ENCODE measurements around the gene ART1. TPM values are rescaled to one million over a fixed set of nuclear protein-coding genes. Genes with fewer than 3 reads are reported as not detected.

ART1 gene
- total and polyA plus RNA-seq, 3 donors from 2014 or later = 0.79 TPM; not detected in 1

- Histone ChIP-seq H3K4me3 (no peak overlapping the region), H3K9me3 (no peaks in the 10 kb centered on the region), H3K27me3 (no peaks in the 10 kb centered on the region), H3K4me1 (no peaks in the 10 kb centered on the region), H3K27ac (no peak overlapping the region), H3K36me3 (ENCODE audit: low read depth, missing control alignments) (no peaks in the 10 kb centered on the region)
- TF ChIP-seq CTCF (IDR thresholded peaks at IDR 0.05) = no peak
- no peak for TF ChIP-seq POLR2A (IDR thresholded peaks at IDR 0.05)
- WGBS, 2 donors = 87 to 97% methylated on average over 5 of the region's 5 CpGs
- intact Hi-C loops (cut with DNase I; ENCODE audit: low total_unique reads) = no loop called here
- no peak for DNase-seq
Measured at GRCh38 chr11:3669742-3670183, 24.8 kb downstream of the ART1 start.

- no peak within 1 kb of the TSS for H3K27ac ChIP-seq
- H3K27me3 ChIP-seq = no peaks in the 10 kb centered on the region
- H3K36me3 ChIP-seq (ENCODE audit: low read depth, missing control alignments) = no peaks in the 10 kb centered on the region
- H3K4me3 ChIP-seq = no peak within 1 kb of the TSS
- intact Hi-C loops (cut with DNase I; ENCODE audit: low total_unique reads) = no loop called here
- 65 to 72% methylated on average over 9 of the region's 9 CpGs for WGBS, 2 donors
- DNase-seq = no peak
- no peak for TF ChIP-seq CTCF (IDR thresholded peaks at IDR 0.05)
- no peak for TF ChIP-seq POLR2A (IDR thresholded peaks at IDR 0.05)
- no peaks in the 10 kb centered on the region for H3K4me1 ChIP-seq
- H3K9me3 ChIP-seq = no peaks in the 10 kb centered on the region
Measured at GRCh38 chr11:3671334-3672254, 26.7 kb downstream of the ART1 start, which contains the start of gene CHRNA10. Gene CHRNA10 (minus strand): TSS chr11:3671384. CDS start chr11:3671312, 72 bp downstream.

- Histone ChIP-seq H3K27me3 (no peaks in the 10 kb centered on the region), H3K36me3 (ENCODE audit: low read depth, missing control alignments) (no peaks in the 10 kb centered on the region), H3K27ac (no peak overlapping the region), H3K4me1 (no peaks in the 10 kb centered on the region), H3K9me3 (no peaks in the 10 kb centered on the region), H3K4me3 (no peak overlapping the region)
- no peak for DNase-seq
- intact Hi-C loops (cut with DNase I; ENCODE audit: low total_unique reads) = no loop called here
- TF ChIP-seq POLR2A (IDR thresholded peaks at IDR 0.05) (no peak), CTCF (IDR thresholded peaks at IDR 0.05) (no peak)
- WGBS, 2 donors = 89 to 100% methylated on average over 1 of the region's 1 CpG
Measured at GRCh38 chr11:3674189-3674588, 29.3 kb downstream of the ART1 start.

- no peak for DNase-seq
- Histone ChIP-seq H3K4me1 (no peaks in the 10 kb centered on the region), H3K9me3 (no peaks in the 10 kb centered on the region), H3K4me3 (no peak overlapping the region), H3K27ac (no peak overlapping the region), H3K27me3 (no peaks in the 10 kb centered on the region), H3K36me3 (ENCODE audit: low read depth, missing control alignments) (no peaks in the 10 kb centered on the region)
- TF ChIP-seq POLR2A (IDR thresholded peaks at IDR 0.05) (no peak), CTCF (IDR thresholded peaks at IDR 0.05) (no peak)
- intact Hi-C loops (cut with DNase I; ENCODE audit: low total_unique reads) = no loop called here
- 94 to 97% methylated on average over 11 of the region's 11 CpGs for WGBS, 2 donors
Measured at GRCh38 chr11:3675971-3676370, 31.0 kb downstream of the ART1 start.

All from testis (tissue), 3 donors.